A673 (cell line): ENCODE results near the gene OR6Y1.

Source experiments
- CTCF ChIP-seq: fragments of 300-800, 200-600 bp; sonication (generic); conservative IDR thresholded peaks from 2 replicates; pipeline ENCODE4 v1.5.1; 2017; ENCODE audit warnings: low read depth, mild to moderate bottlenecking, antibody characterized with exemption, low read length, moderate library complexity, mixed read lengths
- EZH2 ChIP-seq: fragments of 200-600 bp; sonication (generic); IDR thresholded peaks from 2 replicates; pipeline ENCODE4 v1.6.1; 2017; ENCODE audit warnings: borderline replicate concordance, low read depth, mild to moderate bottlenecking, mixed read lengths, antibody characterized with exemption, low read length; ENCODE audit not compliant: poor library complexity, severe bottlenecking

GRCh38 chr1:158586942-158587341 lies 32.7 kb upstream of the OR6Y1 start:
- TF ChIP-seq CTCF (no peak), EZH2 (no peak)
